GM03348 (cell line): Measurements from ENCODE around the gene ZNF469.

Experiments
- DNase-seq: peaks from one replicate; pipeline ENCODE4 v3.0.0; 2012; ENCODE audit warnings: low spot score

Gene ZNF469

GRCh38 chr16:88347656-88348376 lies 34.9 kb upstream of the ZNF469 start:
- no peak for DNase-seq

GRCh38 chr16:88348377-88349152 lies 34.2 kb upstream of the ZNF469 start:
- no peak for DNase-seq

- DNase-seq: no peak
These were observed 33.4 kb upstream of the ZNF469 start for GRCh38 chr16:88349153-88349902.

GRCh38 chr16:88349903-88350900 lies 32.6 kb upstream of the ZNF469 start:
- DNase-seq: no peak

- no peak for DNase-seq
These were observed 31.8 kb upstream of the ZNF469 start for GRCh38 chr16:88350922-88351321.

GRCh38 chr16:88351491-88352101 lies 31.2 kb upstream of the ZNF469 start:
- DNase-seq: no peak

- DNase-seq: no peak
These were observed 30.2 kb upstream of the ZNF469 start for GRCh38 chr16:88352261-88353200.

- DNase-seq: no peak
These were observed 29.5 kb upstream of the ZNF469 start for GRCh38 chr16:88353232-88353631.

- no peak for DNase-seq
These were observed 29.1 kb upstream of the ZNF469 start for GRCh38 chr16:88353691-88354090.

GRCh38 chr16:88354229-88355092 lies 28.3 kb upstream of the ZNF469 start:
- DNase-seq: no peak

GRCh38 chr16:88355093-88355388 lies 27.7 kb upstream of the ZNF469 start:
- no peak for DNase-seq

- no peak for DNase-seq
These were observed 27.2 kb upstream of the ZNF469 start for GRCh38 chr16:88355389-88356123.

- no peak for DNase-seq
These were observed 26.5 kb upstream of the ZNF469 start for GRCh38 chr16:88356124-88356726.

GRCh38 chr16:88356727-88357199 lies 26.0 kb upstream of the ZNF469 start:
- no peak for DNase-seq

- no peak for DNase-seq
These were observed 25.3 kb upstream of the ZNF469 start for GRCh38 chr16:88357317-88358022.

- no peak for DNase-seq
These were observed 24.7 kb upstream of the ZNF469 start for GRCh38 chr16:88358023-88358420.

GRCh38 chr16:88359008-88359407 lies 23.8 kb upstream of the ZNF469 start:
- no peak for DNase-seq
